Neural cell (in vitro differentiated cells): ENCODE measurements around the gene CTSH. TPM values are rescaled to one million over a fixed set of nuclear protein-coding genes. Genes with fewer than 3 reads are reported as not detected.

Source experiments
- H2AFZ ChIP-seq: fragments of 200-600, 300-800 bp; sonication (generic), shearing (Covaris generic); 2 replicates; pipeline ENCODE4 v1.6.0; 2014; ENCODE audit warnings: low read depth, mild to moderate bottlenecking, antibody characterized with exemption, low read length, moderate library complexity
- H3F3A ChIP-seq: fragments of 200-600 bp; shearing (Covaris generic); 2 replicates; pipeline ENCODE4 v1.6.1; 2016; ENCODE audit warnings: mild to moderate bottlenecking, moderate library complexity, mixed read lengths, antibody characterized with exemption, low read length; ENCODE audit not compliant: insufficient read depth, poor library complexity, severe bottlenecking
- H3K27ac ChIP-seq: fragments of 200-600, 300-800 bp; sonication (generic), shearing (Covaris generic); 2 replicates; pipeline ENCODE4 v1.5.1; 2014; ENCODE audit warnings: mild to moderate bottlenecking, low read length, moderate library complexity
- H3K27me3 ChIP-seq: fragments of 300-800, 200-600 bp; sonication (generic), shearing (Covaris generic); 2 replicates; pipeline ENCODE4 v1.6.0; 2014; ENCODE audit warnings: mild to moderate bottlenecking, low read depth, low read length, moderate library complexity; ENCODE audit not compliant: insufficient read depth
- H3K36me3 ChIP-seq: fragments of 300-800, 200-600 bp; sonication (generic), shearing (Covaris generic); 2 replicates; pipeline ENCODE4 v1.5.1; 2014; ENCODE audit warnings: mild to moderate bottlenecking, antibody characterized with exemption, low read length, moderate library complexity; ENCODE audit not compliant: insufficient read depth
- H3K4me2 ChIP-seq: fragments of 300-800, 200-600 bp; sonication (generic), shearing (Covaris generic); 2 replicates; pipeline ENCODE4 v1.6.0; 2014; ENCODE audit warnings: mild to moderate bottlenecking, low read length
- H3K4me3 ChIP-seq: fragments of 300-800, 200-600 bp; sonication (generic), shearing (Covaris generic); 2 replicates; pipeline ENCODE4 v1.5.1; 2014; ENCODE audit warnings: mild to moderate bottlenecking, low read length, moderate library complexity
- H3K79me2 ChIP-seq: fragments of 200-600 bp; shearing (Covaris generic); replicated peaks from 2 replicates; pipeline ENCODE4 v1.6.0; 2014; ENCODE audit warnings: mild to moderate bottlenecking, low read length, moderate library complexity; ENCODE audit not compliant: insufficient read depth
- H3K9ac ChIP-seq: fragments of 300-800, 200-600 bp; sonication (generic), shearing (Covaris generic); 2 replicates; pipeline ENCODE4 v1.6.1; 2016; ENCODE audit warnings: mild to moderate bottlenecking, low read length, mixed read lengths
- H3K9me2 ChIP-seq: fragments of 200-600 bp; shearing (Covaris generic); 2 replicates; pipeline ENCODE4 v1.6.1; 2016; ENCODE audit warnings: mild to moderate bottlenecking, low read length, mixed read lengths; ENCODE audit not compliant: insufficient read depth
- H3K9me3 ChIP-seq: fragments of 200-600, 300-800 bp; sonication (generic), shearing (Covaris generic); 2 replicates; pipeline ENCODE4 v1.6.1; 2016; ENCODE audit warnings: mild to moderate bottlenecking, mixed run types, low read length, moderate library complexity, mixed read lengths
- H4K20me1 ChIP-seq: fragments of 200-600 bp; shearing (Covaris generic); 2 replicates; pipeline ENCODE4 v1.6.1; 2016; ENCODE audit warnings: mild to moderate bottlenecking, mixed run types; ENCODE audit not compliant: insufficient read depth
- CTCF ChIP-seq: fragments of 450-650 bp; IDR thresholded peaks from 2 replicates; pipeline ENCODE4 v1.5.1; 2014; ENCODE audit warnings: antibody characterized with exemption, mild to moderate bottlenecking, moderate library complexity; ENCODE audit not compliant: poor library complexity, severe bottlenecking
- EP300 ChIP-seq: fragments of 450-650 bp; conservative IDR thresholded peaks from 2 replicates; pipeline ENCODE4 v1.6.1; 2014; ENCODE audit warnings: antibody characterized with exemption, mild to moderate bottlenecking, moderate library complexity; ENCODE audit not compliant: poor library complexity, severe bottlenecking
- EZH2 ChIP-seq: fragments of 200-600, 300-800 bp; shearing (Covaris generic), sonication (generic); IDR thresholded peaks from 2 replicates; pipeline ENCODE4 v1.6.1; 2014; ENCODE audit warnings: antibody characterized with exemption, low read length, borderline replicate concordance, mild to moderate bottlenecking; ENCODE audit not compliant: insufficient read depth, poor library complexity, severe bottlenecking
- MXI1 ChIP-seq: fragments of 450-650 bp; conservative IDR thresholded peaks from 2 replicates; pipeline ENCODE4 v1.6.1; 2014; ENCODE audit warnings: antibody characterized with exemption, mild to moderate bottlenecking; ENCODE audit not compliant: poor library complexity, severe bottlenecking
- POLR2AphosphoS5 ChIP-seq: IDR thresholded peaks from 2 replicates; pipeline ENCODE4 v1.6.1; 2012
- RAD21 ChIP-seq: fragments of 450-650 bp; conservative IDR thresholded peaks from 2 replicates; pipeline ENCODE4 v1.6.1; 2014; ENCODE audit warnings: antibody characterized with exemption, mild to moderate bottlenecking, moderate library complexity
- SMC3 ChIP-seq: fragments of 450-650 bp; conservative IDR thresholded peaks from 2 replicates; pipeline ENCODE4 v1.6.1; 2014; ENCODE audit warnings: antibody characterized with exemption, mild to moderate bottlenecking, moderate library complexity; ENCODE audit not compliant: poor library complexity
- TAF1 ChIP-seq: IDR thresholded peaks from 2 replicates; pipeline ENCODE4 v1.6.1; 2012; ENCODE audit warnings: low read depth
- polyA plus RNA-seq: library from polyadenylated mRNA; depleted of rRNA; stranded (reverse); fragments of >200 nt; gene quantifications from 2 replicates; pipeline ENCODE4 v1.2.3, GENCODE V29; 2014
- TF ChIP-seq, protein P1 (sequence below): IDR thresholded peaks from 2 replicates; pipeline ENCODE4 v1.6.1; 2012; ENCODE audit warnings: borderline replicate concordance

The CTSH gene
- polyA plus RNA-seq, 1 donor from 2014 or later: 3.3 TPM

GRCh38 chr15:78943692-78944091 is 1.2 kb downstream of the CTSH start:
- Histone ChIP-seq H2AFZ (no peak overlapping the region), H4K20me1 (no peaks in the 10 kb centered on the region), H3K27ac (no peak overlapping the region), H3K9me2 (no peaks in the 10 kb centered on the region), H3K27me3 (peaks cover 21% of the 10 kb centered on the region), H3K9me3 (no peaks in the 10 kb centered on the region), H3K36me3 (no peaks in the 10 kb centered on the region), H3K79me2 (no peaks in the 10 kb centered on the region), H3K9ac (no peak overlapping the region), H3K4me2 (no peak overlapping the region), H3F3A (no peaks in the 10 kb centered on the region), H3K4me3 (no peak overlapping the region)
- TF ChIP-seq MXI1 (no peak), EZH2 (no peak), SMC3 (no peak), EP300 (no peak), POLR2AphosphoS5 (no peak), CTCF (no peak), TAF1 (no peak)

DNA sequence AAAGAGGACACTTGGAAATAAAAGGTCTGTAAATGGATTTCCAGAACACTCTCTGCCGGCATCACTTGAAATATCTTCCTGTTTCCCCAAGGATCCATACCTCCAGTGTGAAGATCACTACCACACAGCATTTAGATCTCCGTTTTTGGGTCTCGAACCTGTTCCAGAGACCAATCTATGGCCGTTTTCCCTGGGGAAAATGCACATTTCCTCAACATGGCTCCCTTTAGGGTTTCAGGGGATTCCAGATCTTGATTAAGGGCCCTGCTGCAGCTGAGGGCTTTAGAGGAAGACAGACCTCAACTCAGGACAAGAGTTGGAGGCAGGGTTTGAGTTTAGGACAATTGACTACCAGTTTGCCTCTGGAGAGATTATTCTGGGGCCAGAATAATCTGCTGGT is 2.1 kb downstream of the CTSH start:
- H3K36me3 ChIP-seq: no peaks in the 10 kb centered on the region
- H3K9me3 ChIP-seq: no peaks in the 10 kb centered on the region
- no peaks in the 10 kb centered on the region for H3K79me2 ChIP-seq
- H4K20me1 ChIP-seq: no peaks in the 10 kb centered on the region
- H2AFZ ChIP-seq: no peak overlapping the region
- H3K27ac ChIP-seq: no peak overlapping the region
- H3K4me3 ChIP-seq: no peak overlapping the region
- H3F3A ChIP-seq: no peaks in the 10 kb centered on the region
- peaks cover 21% of the 10 kb centered on the region for H3K27me3 ChIP-seq
- no peaks in the 10 kb centered on the region for H3K9me2 ChIP-seq
- no peak for TF ChIP-seq RAD21
- no peak for TF ChIP-seq EZH2
- no peak for TF ChIP-seq CTCF
- TF ChIP-seq TAF1: no peak
- no peak for TF ChIP-seq MXI1
- no peak for TF ChIP-seq EP300
- no peak for TF ChIP-seq POLR2AphosphoS5
- TF ChIP-seq, protein P1, sequence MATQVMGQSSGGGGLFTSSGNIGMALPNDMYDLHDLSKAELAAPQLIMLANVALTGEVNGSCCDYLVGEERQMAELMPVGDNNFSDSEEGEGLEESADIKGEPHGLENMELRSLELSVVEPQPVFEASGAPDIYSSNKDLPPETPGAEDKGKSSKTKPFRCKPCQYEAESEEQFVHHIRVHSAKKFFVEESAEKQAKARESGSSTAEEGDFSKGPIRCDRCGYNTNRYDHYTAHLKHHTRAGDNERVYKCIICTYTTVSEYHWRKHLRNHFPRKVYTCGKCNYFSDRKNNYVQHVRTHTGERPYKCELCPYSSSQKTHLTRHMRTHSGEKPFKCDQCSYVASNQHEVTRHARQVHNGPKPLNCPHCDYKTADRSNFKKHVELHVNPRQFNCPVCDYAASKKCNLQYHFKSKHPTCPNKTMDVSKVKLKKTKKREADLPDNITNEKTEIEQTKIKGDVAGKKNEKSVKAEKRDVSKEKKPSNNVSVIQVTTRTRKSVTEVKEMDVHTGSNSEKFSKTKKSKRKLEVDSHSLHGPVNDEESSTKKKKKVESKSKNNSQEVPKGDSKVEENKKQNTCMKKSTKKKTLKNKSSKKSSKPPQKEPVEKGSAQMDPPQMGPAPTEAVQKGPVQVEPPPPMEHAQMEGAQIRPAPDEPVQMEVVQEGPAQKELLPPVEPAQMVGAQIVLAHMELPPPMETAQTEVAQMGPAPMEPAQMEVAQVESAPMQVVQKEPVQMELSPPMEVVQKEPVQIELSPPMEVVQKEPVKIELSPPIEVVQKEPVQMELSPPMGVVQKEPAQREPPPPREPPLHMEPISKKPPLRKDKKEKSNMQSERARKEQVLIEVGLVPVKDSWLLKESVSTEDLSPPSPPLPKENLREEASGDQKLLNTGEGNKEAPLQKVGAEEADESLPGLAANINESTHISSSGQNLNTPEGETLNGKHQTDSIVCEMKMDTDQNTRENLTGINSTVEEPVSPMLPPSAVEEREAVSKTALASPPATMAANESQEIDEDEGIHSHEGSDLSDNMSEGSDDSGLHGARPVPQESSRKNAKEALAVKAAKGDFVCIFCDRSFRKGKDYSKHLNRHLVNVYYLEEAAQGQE: no peak
- TF ChIP-seq SMC3: no peak
- no peak overlapping the region for H3K4me2 ChIP-seq
- H3K9ac ChIP-seq: no peak overlapping the region
